ENCODE results near the gene MRPS18A. TPM values are rescaled to one million over a fixed set of nuclear protein-coding genes. Genes with fewer than 3 reads are reported as not detected.

Gene MRPS18A
- total and polyA plus RNA-seq, 9 of the 15 experiments (the other 6 are each of a cell fraction or from before 2014, with no cell fraction given) = 87.5 to 243 (median 125) TPM

DNA sequence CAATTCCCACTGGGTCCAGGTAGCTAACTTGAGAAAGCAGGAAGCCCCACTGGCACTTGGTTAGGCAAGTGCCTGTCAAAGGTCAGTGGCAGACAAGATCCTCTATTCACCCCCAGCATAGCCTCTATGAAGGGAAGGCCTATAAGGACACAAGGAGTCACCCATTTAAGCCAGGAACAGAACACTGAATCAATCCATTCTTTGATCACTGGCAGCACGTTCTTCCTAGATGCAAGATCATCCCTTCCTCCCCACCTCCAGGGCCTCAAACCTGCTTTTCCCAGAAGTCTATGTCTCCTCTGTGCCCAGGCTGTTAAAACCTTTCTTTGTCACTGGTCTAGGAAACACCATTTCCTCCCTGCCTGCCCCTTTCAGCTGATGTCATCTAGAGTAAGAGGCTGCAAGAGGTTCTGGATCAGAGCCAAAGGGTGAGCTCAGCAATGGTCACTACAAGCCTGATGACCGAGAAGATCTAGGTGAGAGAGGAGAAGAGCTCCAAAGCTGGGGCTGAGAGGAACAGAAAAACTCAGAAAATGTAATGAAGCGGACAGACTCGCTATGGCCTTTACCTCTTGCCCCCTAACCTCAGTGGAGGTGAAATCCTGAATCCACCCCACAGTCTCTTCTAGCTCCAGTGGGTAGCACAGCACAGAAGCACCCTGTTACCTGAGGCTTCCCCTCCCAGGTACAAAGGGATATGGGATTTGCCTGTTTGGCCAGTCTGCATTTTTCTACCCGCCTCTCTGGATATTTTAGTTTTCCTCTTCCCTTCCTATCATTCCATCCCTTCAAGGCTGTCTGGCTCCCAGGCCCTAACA lies 60.4 kb downstream of the MRPS18A start (continued):
- TF ChIP-seq, protein P1, sequence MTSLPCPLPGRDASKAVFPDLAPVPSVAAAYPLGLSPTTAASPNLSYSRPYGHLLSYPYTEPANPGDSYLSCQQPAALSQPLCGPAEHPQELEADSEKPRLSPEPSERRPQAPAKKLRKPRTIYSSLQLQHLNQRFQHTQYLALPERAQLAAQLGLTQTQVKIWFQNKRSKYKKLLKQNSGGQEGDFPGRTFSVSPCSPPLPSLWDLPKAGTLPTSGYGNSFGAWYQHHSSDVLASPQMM (CRISPR knock-in tag; IDR thresholded peaks at IDR 0.05) = no peak
- TF ChIP-seq ZNF77 (CRISPR knock-in tag; IDR thresholded peaks at IDR 0.05) (no peak), U2AF1 (optimal IDR thresholded peaks at IDR 0.05; ENCODE audit: low read depth, low read length) (no peak), ESRRA (IDR thresholded peaks at IDR 0.05; ENCODE audit: borderline replicate concordance, low read depth) (peak; percentile 44; the same call in 1 of the 2 replicates), ZBED1 (IDR thresholded peaks at IDR 0.05) (no peak; the same call in 1 of the 2 replicates), ZNF551 (CRISPR knock-in tag; IDR thresholded peaks at IDR 0.05) (no peak), ZNF584 (CRISPR knock-in tag; IDR thresholded peaks at IDR 0.05; ENCODE audit: low read depth) (peak; percentile 84), TEAD1 (CRISPR knock-in tag; IDR thresholded peaks at IDR 0.05) (peak; percentile 49 to 90; a peak in 3 of 4 replicates), NFRKB (IDR thresholded peaks at IDR 0.05; ENCODE audit: low read depth) (peak; percentile 100), KLF13 (tag; IDR thresholded peaks at IDR 0.05; ENCODE audit: borderline replicate concordance, low read depth) (peak; percentile 11; the same call in 1 of the 2 replicates), PCBP2 (IDR thresholded peaks at IDR 0.05; ENCODE audit: low read depth, low read length, poor library complexity, severe bottlenecking) (no peak), JUNB (CRISPR knock-in tag; conservative IDR thresholded peaks at IDR 0.05) (0 out of 2 replicates have a peak, but pooled peaks have one; percentile 29), ZNF263 (CRISPR knock-in tag; IDR thresholded peaks at IDR 0.05; ENCODE audit: borderline replicate concordance) (peak; percentile 54; the same call in 1 of the 2 replicates), ELF2 (CRISPR knock-in tag; IDR thresholded peaks at IDR 0.05) (peak; percentile 76)
- TF ChIP-seq, protein P2, sequence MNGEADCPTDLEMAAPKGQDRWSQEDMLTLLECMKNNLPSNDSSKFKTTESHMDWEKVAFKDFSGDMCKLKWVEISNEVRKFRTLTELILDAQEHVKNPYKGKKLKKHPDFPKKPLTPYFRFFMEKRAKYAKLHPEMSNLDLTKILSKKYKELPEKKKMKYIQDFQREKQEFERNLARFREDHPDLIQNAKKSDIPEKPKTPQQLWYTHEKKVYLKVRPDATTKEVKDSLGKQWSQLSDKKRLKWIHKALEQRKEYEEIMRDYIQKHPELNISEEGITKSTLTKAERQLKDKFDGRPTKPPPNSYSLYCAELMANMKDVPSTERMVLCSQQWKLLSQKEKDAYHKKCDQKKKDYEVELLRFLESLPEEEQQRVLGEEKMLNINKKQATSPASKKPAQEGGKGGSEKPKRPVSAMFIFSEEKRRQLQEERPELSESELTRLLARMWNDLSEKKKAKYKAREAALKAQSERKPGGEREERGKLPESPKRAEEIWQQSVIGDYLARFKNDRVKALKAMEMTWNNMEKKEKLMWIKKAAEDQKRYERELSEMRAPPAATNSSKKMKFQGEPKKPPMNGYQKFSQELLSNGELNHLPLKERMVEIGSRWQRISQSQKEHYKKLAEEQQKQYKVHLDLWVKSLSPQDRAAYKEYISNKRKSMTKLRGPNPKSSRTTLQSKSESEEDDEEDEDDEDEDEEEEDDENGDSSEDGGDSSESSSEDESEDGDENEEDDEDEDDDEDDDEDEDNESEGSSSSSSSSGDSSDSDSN (IDR thresholded peaks at IDR 0.05; ENCODE audit: borderline replicate concordance in 1 of 2, low read depth in 2 of 2, low read length in 2 of 2) = no peak
- TF ChIP-seq, protein P3, sequence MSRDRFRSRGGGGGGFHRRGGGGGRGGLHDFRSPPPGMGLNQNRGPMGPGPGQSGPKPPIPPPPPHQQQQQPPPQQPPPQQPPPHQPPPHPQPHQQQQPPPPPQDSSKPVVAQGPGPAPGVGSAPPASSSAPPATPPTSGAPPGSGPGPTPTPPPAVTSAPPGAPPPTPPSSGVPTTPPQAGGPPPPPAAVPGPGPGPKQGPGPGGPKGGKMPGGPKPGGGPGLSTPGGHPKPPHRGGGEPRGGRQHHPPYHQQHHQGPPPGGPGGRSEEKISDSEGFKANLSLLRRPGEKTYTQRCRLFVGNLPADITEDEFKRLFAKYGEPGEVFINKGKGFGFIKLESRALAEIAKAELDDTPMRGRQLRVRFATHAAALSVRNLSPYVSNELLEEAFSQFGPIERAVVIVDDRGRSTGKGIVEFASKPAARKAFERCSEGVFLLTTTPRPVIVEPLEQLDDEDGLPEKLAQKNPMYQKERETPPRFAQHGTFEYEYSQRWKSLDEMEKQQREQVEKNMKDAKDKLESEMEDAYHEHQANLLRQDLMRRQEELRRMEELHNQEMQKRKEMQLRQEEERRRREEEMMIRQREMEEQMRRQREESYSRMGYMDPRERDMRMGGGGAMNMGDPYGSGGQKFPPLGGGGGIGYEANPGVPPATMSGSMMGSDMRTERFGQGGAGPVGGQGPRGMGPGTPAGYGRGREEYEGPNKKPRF (IDR thresholded peaks at IDR 0.05; ENCODE audit: low read depth, low read length) = no peak
- TF ChIP-seq, protein P4, sequence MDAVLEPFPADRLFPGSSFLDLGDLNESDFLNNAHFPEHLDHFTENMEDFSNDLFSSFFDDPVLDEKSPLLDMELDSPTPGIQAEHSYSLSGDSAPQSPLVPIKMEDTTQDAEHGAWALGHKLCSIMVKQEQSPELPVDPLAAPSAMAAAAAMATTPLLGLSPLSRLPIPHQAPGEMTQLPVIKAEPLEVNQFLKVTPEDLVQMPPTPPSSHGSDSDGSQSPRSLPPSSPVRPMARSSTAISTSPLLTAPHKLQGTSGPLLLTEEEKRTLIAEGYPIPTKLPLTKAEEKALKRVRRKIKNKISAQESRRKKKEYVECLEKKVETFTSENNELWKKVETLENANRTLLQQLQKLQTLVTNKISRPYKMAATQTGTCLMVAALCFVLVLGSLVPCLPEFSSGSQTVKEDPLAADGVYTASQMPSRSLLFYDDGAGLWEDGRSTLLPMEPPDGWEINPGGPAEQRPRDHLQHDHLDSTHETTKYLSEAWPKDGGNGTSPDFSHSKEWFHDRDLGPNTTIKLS (IDR thresholded peaks at IDR 0.05; ENCODE audit: borderline replicate concordance, low read depth) = peak; percentile 57; the same call in 1 of the 2 replicates
- TF ChIP-seq, protein P5, sequence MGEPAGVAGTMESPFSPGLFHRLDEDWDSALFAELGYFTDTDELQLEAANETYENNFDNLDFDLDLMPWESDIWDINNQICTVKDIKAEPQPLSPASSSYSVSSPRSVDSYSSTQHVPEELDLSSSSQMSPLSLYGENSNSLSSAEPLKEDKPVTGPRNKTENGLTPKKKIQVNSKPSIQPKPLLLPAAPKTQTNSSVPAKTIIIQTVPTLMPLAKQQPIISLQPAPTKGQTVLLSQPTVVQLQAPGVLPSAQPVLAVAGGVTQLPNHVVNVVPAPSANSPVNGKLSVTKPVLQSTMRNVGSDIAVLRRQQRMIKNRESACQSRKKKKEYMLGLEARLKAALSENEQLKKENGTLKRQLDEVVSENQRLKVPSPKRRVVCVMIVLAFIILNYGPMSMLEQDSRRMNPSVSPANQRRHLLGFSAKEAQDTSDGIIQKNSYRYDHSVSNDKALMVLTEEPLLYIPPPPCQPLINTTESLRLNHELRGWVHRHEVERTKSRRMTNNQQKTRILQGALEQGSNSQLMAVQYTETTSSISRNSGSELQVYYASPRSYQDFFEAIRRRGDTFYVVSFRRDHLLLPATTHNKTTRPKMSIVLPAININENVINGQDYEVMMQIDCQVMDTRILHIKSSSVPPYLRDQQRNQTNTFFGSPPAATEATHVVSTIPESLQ (CRISPR knock-in tag; IDR thresholded peaks at IDR 0.05) = no peak; the same call in 1 of the 2 replicates
